Peyer's patch (tissue), 4 donors: ENCODE data around the gene WDR59. TPM values are rescaled to one million over a fixed set of nuclear protein-coding genes. Genes with fewer than 3 reads are reported as not detected.
A peak's percentile ranks its signal among the peaks of the same experiment; 100 is the strongest.
"Not testable (repeated sequence)": the region's sequence is repeated elsewhere in the genome, so short reads cannot be mapped to it uniquely, and the experiment has no call there.

Source experiments
- DNase-seq, 3 donors: peaks; one replicate each; pipeline ENCODE4 v3.0.0-alpha.2; 2017 to 2019
- H3K27ac ChIP-seq, 4 donors: fragments of 200-600 bp; sonication (generic); one replicate each; pipeline ENCODE4 v1.5.1; 2016 to 2019
- H3K27me3 ChIP-seq, 2 donors: fragments of 200-600 bp; sonication (generic); one replicate each; pipeline ENCODE4 v1.5.1; 2019
- H3K36me3 ChIP-seq, 3 donors: fragments of 200-600 bp; sonication (generic); one replicate each; pipeline ENCODE4 v1.5.1; 2016 to 2019
- H3K4me1 ChIP-seq, 4 donors: fragments of 200-600 bp; sonication (generic); one replicate each; pipeline ENCODE4 v1.5.1; 2016 to 2019
- H3K4me3 ChIP-seq, 4 donors: fragments of 200-600 bp; sonication (generic); 1 replicate in 3 of 4; 2 replicates in 1 of 4; pipeline ENCODE4 v1.5.1; 2016 to 2019; ENCODE audit warnings: mild to moderate bottlenecking in 1 of 4
- H3K9me3 ChIP-seq, 4 donors: fragments of 200-600 bp; sonication (generic); one replicate each; pipeline ENCODE4 v1.5.1; 2016 to 2019; ENCODE audit warnings: mild to moderate bottlenecking in 1 of 4
- CTCF ChIP-seq, 6 experiments: fragments of 450-650 bp in 4 of 6; fragments of 200-600 bp in 2 of 6; sonication (generic) in 1 of 6; IDR thresholded peaks; one replicate each; pipeline ENCODE4 v1.5.1; 2017 to 2019; ENCODE audit warnings: antibody characterized with exemption in 6 of 6, mild to moderate bottlenecking in 3 of 6, moderate library complexity in 1 of 6
- POLR2A ChIP-seq, 2 donors: fragments of 450-650 bp; IDR thresholded peaks; one replicate each; pipeline ENCODE4 v1.5.1; 2017; ENCODE audit warnings: antibody characterized with exemption in 2 of 2, mild to moderate bottlenecking in 2 of 2, moderate library complexity in 2 of 2
- total RNA-seq, 4 donors: library from RNA; depleted of rRNA; stranded (reverse); fragments of >200 nt; gene quantifications; one replicate each; pipeline ENCODE4 v1.1.0, GENCODE V29; 2016

Gene WDR59
- total RNA-seq, 4 donors from 2014 or later, result 32.9 to 127 (median 102) TPM

- H3K36me3 ChIP-seq, result no peaks in the 10 kb centered on the region
- TF ChIP-seq CTCF (IDR thresholded peaks at IDR 0.05) (no peak), POLR2A (IDR thresholded peaks at IDR 0.05) (no peak)
- no peak overlapping the region for H3K27ac ChIP-seq
- H3K27me3 ChIP-seq, result no peaks in the 10 kb centered on the region
- no peaks in the 10 kb centered on the region for H3K9me3 ChIP-seq
- no peak overlapping the region for H3K4me3 ChIP-seq
- H3K4me1 ChIP-seq, result no peaks in the 10 kb centered on the region
- DNase-seq, result no peak
Measured at GRCh38 chr16:74847202-74847601, 137.7 kb downstream of the WDR59 start.

GRCh38 chr16:74846714-74847113 is 138.2 kb downstream of the WDR59 start:
- no peak for DNase-seq
- Histone ChIP-seq H3K4me1 (no peaks in the 10 kb centered on the region), H3K4me3 (no peak overlapping the region), H3K27ac (no peak overlapping the region), H3K27me3 (no peaks in the 10 kb centered on the region), H3K36me3 (no peaks in the 10 kb centered on the region), H3K9me3 (no peaks in the 10 kb centered on the region)
- TF ChIP-seq CTCF (IDR thresholded peaks at IDR 0.05) (no peak), POLR2A (IDR thresholded peaks at IDR 0.05) (no peak)

- no peak for TF ChIP-seq CTCF (IDR thresholded peaks at IDR 0.05)
- no peak for TF ChIP-seq POLR2A (IDR thresholded peaks at IDR 0.05)
- Histone ChIP-seq H3K27me3 (no peaks in the 10 kb centered on the region), H3K9me3 (no peaks in the 10 kb centered on the region), H3K4me3 (no peak overlapping the region), H3K27ac (no peak overlapping the region), H3K36me3 (no peaks in the 10 kb centered on the region), H3K4me1 (no peaks in the 10 kb centered on the region)
- no peak for DNase-seq
Measured at GRCh38 chr16:74844041-74844980, 140.6 kb downstream of the WDR59 start.

- not testable (repeated sequence) for H3K4me3 ChIP-seq, H3K36me3 ChIP-seq, H3K4me1 ChIP-seq, H3K27me3 ChIP-seq, H3K27ac ChIP-seq, H3K9me3 ChIP-seq
- peak in 1 of 3 donors; percentile 43 for DNase-seq
Measured at GRCh38 chr16:74843381-74844035, 141.4 kb downstream of the WDR59 start.

GRCh38 chr16:74842413-74842812 is 142.5 kb downstream of the WDR59 start:
- Histone ChIP-seq H3K4me3 (no peak overlapping the region), H3K4me1 (no peaks in the 10 kb centered on the region), H3K27me3 (no peaks in the 10 kb centered on the region), H3K27ac (no peak overlapping the region), H3K9me3 (no peaks in the 10 kb centered on the region), H3K36me3 (no peaks in the 10 kb centered on the region)
- peak in 1 of 3 donors; percentile 2 for DNase-seq
- no peak for TF ChIP-seq CTCF (IDR thresholded peaks at IDR 0.05)

- Histone ChIP-seq H3K36me3 (no peaks in the 10 kb centered on the region), H3K9me3 (no peaks in the 10 kb centered on the region), H3K27ac (no peak overlapping the region), H3K4me1 (no peaks in the 10 kb centered on the region), H3K4me3 (no peak overlapping the region), H3K27me3 (no peaks in the 10 kb centered on the region)
- TF ChIP-seq CTCF (IDR thresholded peaks at IDR 0.05), result no peak
- DNase-seq, result peak in 1 of 3 donors; percentile 10
Measured at GRCh38 chr16:74841904-74842303, 143.0 kb downstream of the WDR59 start.
